CD4-positive, alpha-beta T cell treated with Interleukin-15 for 4 hours (primary cell): ENCODE data around the gene NPAS3.
A peak's percentile ranks its signal among the peaks of the same experiment; 100 is the strongest.

ENCODE experiments used
- DNase-seq: peaks from one replicate; pipeline ENCODE4 v3.0.0-alpha.2; 2020; ENCODE audit warnings: low spot score

Gene NPAS3

DNA sequence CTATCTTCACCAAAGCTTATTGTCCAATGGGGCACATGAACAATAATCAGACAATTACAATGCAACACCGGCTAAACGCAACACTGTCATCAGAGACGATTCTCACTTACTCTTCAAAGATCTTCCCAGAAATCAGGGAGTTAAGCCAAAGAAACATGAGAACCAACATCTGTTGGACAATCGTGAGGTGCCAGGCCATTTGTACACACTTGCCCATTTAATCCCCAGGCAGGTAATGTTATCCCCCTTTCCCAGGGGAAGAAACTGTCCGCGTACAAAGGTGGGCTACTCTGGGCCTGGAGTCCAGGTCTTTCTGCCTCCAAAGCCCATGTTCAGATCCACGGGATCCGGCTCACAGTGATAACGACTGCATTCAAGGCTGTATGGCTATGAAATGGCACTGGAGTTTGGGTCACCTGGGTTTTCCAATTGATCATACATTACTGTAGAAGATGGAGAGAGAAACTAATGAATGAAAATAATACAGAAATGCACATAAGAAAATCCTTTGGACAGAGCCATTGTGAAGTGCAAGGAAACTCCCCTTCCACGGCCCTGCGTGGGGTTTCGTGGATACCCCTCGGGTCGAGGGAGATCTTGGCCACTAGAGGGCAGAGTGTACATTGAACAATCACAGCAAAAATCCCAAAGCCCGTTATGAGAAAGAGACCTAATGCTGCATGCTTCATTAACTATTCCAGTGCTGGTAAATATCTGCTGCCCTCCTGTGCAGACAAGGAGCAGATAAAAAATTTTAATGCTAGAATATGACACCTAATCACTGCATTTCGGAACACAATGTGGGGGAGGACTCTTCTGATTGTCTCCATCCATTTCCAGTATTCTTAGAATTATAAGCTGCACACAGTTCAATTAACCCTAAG, 900.8 kb downstream of the NPAS3 start:
- peak; percentile 65 for DNase-seq

DNA sequence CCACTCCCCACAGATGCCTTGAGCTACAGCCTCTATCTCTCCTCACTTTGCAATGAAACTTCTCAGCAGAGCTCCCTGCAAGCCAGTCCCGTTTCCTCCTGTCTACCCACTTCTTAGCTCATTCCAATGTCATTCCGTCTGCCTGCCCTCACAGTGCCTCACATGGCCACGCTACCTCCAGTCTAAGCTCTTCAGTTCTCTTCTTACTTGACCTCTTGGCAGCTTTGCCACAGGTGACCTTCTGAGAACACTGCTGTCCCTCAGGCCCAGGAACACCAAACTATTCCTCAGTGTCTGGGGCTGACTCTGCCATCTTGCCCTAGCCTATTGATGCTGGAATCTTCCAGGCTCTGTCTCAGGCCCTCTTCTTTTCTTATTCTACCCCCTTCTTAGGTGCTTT, 902.1 kb downstream of the NPAS3 start:
- no peak for DNase-seq

DNA sequence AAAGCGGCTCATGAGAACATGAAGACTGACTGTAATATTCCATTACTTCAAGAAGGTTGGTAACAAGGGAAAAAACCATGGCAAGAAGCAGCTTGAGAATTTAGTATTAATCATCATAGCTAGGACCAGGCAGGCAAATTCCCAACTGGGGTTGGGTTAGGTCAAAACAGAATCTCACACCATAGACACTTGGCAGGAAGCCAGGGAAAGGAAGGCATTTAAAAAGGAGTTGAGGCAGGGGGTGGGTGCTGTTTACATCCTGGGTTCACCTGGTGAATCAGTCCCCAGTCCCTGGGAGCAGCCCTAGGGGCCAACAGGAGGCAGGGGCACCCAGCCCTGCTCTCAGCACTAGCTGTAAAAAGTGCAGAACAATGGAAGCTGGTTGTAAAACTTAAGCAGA, 903.6 kb downstream of the NPAS3 start:
- no peak for DNase-seq

DNA sequence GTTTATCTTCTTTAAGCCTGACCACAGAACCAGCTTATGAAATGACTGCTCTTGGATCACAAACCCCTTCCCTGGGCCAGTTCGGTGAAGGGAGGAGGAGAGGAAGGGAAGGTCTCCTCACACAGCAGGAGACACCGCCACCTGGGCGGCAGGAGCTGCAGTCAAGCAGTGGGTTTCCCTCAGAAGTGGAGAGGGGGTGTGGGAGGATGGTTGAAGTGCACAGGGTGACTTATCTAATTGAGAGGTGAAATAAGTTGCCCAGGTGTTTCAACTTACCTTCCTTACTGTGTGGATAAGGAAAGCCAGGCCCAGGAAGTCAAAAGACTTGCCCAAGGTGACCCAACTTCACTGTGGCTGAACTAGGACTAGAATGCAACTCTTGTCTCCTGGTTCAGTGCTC, 905.4 kb downstream of the NPAS3 start:
- no peak for DNase-seq

DNA sequence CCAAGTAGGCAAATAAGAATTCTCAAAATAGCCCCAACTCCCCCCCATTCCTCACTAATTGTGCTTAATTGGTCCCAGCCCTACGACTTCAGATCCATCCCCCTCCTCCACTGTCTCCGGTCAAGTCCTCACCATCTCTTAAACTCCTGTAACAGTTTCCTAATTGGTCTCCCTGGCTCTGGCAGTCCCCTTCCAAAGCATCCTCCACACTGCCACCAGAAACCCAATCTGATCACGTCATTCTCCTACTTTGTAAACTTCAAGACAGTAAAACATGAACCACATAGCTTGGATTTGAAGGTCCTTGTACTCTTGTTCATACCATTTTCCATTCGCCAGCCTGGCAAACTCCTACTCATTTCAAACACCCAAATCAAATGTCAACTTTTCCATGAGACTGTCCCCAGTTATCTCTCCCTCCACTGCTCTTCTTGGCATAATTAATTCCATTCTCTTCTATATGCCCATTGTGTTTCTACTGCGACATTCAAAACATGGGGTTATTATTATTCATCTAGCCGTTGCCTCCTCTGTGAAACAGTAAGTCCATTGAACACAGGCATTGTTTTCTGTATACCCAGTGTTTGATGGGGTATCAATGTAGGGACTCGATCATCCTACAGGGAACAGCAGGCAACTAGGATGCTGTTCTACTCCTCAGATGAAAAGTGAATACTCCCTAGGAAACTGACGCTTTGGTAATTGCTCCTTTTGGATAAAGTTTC, 907.6 kb downstream of the NPAS3 start:
- no peak for DNase-seq

DNA sequence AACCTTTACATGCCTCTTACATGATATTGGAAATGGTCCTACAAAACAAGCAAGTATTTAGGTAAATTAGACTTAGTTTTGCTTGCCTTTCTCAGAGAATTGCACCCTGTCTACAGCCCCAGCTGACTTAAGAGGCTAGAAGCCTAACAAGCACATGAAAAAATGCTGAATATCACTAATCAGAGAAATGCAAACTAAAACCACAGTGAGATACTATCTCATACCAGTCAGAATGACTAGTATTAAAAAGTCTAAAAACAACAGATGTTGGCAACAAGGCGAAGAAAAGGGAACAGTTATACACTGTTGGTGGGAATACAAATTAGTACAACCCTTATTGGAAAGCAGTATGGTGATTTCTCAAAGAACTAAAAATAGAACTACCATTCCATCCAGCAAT, 908.4 kb downstream of the NPAS3 start:
- DNase-seq = no peak

DNA sequence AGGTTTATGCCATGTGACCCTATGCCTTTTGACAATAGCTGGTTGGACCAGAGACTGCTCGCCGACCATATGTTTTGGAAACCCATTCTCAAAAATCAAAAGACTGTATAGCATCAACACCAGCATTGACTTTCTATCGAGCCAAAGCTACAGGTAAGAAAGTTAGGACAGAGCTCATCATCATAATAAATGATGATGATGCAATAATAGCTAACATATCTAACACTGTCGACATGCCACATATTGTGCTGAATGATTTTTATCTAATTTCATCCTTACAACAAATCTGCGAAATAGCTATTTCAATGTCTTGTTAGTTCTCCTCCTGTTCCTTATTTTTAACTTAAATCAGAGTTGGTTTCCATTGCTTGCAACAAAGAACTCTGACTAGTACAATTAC, 909.3 kb downstream of the NPAS3 start:
- no peak for DNase-seq

DNA sequence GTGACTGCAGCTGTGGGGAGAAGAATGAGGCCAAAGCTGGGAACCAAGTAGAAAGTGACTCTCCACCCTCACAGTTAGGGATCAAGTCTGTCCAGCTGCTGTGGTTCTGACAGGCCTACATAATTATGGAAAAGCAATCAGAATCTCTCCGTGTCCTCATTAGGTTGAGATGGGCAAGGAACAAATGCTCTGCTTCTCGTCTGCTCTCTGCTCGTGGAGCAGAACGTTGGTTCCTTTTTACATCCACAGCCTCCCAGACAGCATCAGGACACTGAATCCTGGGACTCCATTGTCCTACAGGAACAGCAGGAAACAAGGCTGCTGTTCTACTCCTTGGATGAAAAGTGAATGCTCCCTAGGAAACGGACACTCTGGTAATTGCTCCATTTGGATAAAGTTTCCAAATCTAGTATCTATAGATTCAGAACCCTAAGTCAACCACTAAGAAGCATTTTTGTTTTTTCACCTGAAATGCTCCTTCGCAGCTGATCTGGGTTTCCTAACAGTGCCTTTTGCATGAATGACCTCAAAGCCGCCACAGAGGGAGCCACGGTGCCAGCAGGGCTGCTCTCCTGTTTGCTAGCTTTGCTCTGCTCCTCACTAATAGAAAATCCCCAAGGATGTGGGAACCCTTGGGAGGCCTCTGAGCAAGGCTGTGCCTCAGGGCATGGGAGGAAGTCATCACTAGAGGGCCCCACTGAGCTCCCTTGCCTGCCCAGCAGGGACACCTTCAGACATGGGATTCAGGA, 910.2 kb downstream of the NPAS3 start:
- peak; percentile 10 for DNase-seq

DNA sequence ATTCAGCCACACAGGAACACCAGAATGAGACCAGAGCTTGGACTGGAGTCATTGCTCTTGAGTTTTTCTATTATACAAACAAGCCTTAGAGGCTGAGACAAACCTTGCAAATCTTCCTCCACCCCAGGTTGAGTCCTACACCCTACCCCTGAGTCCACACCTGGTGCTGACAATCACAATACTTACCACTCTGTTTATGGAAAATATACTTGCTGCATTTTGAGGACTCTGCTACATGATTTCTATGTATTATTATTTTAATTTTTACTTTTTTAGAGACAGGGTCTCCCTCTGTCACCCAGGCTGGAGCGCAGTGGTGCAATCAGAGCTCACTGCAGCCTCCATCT, 910.7 kb downstream of the NPAS3 start:
- no peak for DNase-seq

DNA sequence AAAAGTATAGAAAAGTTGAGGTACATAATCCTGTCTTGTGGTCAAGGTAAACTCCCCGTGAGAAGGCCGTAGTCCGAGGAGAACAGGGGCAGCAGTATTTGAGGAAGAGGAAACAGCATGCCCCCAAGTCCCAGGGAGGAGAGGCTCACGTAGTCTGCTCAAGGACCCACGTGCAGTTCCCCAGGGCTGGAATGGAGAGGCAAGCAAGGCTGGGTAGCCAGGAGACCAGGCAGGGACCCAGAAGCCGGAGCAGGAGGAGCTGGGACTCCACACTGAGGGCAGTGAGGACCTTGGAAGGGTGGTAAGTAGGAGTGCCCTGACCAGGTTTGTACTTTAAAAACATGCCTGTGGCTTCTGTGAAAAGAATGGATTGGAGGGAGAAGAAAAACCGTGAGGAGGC, 912.1 kb downstream of the NPAS3 start:
- no peak for DNase-seq

DNA sequence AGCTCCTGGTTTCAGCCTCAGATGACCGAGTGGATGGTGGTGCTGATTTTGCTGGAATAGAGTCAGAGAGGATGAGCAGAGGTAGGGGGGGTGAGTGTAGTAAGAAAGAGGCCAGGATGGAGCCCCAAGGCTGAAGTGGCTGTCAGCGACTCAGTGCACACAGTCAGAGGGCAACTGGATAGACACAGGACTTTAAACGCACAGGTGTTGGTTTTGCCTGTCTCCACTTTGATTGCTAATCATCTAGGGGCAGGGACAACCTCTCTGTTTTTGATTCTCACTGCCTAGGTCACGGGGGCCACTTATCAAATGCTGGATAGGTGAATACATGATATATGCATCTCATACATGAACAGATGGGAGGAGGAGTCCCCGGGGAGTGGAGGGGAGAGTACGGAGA, 912.7 kb downstream of the NPAS3 start:
- no peak for DNase-seq

DNA sequence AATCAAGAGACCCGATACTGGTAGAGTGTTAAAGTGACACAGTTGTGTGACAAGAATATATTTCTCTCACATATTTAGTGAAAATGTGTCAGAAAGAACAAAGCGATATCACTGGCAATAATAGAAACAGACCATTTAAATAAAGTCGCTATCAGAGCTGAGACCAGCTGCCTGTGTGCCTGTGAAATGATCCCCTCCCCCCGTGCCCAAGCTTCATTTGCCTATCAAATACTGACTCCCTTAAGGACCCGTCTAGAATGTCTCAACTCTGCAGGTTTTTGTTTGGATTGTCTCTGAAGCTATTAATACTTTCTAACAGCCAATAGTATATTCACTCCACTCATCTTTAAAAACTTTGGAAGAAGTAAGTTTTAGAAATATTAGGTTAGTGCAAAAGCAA, 913.3 kb downstream of the NPAS3 start:
- DNase-seq = no peak
